GM18909 (cell line): ENCODE data around the gene APOC3.

Experiments
- ATAC-seq: cut with Tn5 transposase; IDR thresholded peaks from one replicate; pipeline ENCODE4 v1.9.1; 2021; ENCODE audit warnings: mild to moderate bottlenecking; ENCODE audit not compliant: unreplicated experiment, poor library complexity

APOC3 gene

DNA sequence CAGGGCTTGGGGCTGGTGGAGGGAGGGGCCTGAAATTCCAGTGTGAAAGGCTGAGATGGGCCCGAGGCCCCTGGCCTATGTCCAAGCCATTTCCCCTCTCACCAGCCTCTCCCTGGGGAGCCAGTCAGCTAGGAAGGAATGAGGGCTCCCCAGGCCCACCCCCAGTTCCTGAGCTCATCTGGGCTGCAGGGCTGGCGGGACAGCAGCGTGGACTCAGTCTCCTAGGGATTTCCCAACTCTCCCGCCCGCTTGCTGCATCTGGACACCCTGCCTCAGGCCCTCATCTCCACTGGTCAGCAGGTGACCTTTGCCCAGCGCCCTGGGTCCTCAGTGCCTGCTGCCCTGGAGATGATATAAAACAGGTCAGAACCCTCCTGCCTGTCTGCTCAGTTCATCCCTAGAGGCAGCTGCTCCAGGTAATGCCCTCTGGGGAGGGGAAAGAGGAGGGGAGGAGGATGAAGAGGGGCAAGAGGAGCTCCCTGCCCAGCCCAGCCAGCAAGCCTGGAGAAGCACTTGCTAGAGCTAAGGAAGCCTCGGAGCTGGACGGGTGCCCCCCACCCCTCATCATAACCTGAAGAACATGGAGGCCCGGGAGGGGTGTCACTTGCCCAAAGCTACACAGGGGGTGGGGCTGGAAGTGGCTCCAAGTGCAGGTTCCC lies at the start of gene APOC3:
TSS of gene APOC3 (plus strand) at position 383 of the 659 bp plus-strand sequence. CDS start 676 bp downstream, outside the sequence.
- no peak for ATAC-seq

DNA sequence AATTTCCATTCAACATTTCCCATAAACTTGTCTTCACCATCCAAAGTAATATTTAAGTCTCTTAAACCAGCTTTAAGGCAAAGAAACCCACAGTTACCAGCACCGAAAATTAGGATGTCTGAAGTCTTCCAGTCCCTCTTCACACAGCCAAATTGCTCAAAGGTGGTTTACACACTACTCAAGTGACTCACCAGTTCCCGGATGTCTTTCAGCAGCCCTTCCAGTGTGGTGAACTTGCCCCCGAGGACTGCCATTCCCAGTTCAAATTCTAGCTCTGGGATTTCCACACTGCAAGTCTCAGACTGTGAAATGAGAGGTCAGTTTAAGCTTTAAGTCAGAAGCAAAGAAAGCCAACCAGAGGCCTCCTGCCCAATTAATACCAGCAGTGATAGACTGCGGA lies 47.0 kb upstream of the APOC3 start:
- ATAC-seq, result no peak

DNA sequence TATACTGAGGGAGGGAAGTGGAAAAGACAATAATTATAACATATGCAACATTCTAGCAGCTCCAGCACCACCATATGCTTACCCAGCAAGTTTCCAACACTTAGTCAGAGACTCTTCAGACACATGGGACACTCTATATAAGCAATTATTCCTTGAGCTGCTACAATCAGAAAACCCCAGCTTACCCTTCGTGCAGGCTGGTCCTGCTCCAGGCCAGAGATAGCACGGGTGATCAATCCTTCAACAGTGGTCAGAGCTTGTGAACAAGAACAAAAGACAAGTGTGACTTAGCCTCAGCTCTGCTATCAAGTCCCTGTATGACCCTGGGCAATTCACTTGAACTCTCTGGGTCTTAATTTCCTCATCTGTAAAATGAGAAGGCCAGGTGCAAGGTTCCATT lies 43.4 kb upstream of the APOC3 start:
- ATAC-seq, result no peak

DNA sequence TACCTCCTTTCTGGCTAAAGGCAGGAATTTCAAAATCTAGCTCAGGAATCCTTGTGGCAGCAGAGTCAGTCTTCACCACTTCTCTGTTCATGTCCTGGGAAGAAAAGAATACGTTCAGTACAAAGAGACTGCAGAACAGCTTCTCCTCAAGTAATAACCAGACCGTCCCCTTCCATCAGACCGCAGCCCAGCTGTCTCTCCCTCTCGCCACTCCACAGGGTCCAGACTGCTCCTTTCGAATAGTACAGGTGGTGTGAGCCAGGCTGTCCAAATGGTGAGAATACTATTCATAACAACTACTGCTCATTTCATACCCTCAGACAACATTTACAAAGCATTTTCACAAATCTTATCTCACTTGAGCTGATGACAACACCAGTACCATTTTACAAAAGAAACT lies 42.7 kb upstream of the APOC3 start:
- ATAC-seq, result no peak

DNA sequence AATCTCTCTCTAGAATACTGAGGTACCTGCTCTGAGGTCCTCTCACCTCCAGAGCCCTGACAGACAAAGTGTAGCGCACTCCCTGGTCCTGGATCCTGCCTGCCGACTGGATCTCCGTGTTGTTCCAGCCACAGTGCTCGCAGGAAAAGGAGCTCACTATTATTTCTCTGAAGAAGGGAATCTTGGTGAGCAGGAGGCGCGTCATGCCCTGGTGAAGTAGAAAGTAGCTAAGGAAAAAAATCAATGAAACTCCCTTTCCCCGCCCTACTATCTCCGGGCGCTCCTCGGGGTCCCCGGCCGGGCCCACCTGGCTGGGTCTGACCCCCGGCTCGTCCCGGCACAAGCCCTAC lies 42.3 kb upstream of the APOC3 start:
- ATAC-seq, result no peak

DNA sequence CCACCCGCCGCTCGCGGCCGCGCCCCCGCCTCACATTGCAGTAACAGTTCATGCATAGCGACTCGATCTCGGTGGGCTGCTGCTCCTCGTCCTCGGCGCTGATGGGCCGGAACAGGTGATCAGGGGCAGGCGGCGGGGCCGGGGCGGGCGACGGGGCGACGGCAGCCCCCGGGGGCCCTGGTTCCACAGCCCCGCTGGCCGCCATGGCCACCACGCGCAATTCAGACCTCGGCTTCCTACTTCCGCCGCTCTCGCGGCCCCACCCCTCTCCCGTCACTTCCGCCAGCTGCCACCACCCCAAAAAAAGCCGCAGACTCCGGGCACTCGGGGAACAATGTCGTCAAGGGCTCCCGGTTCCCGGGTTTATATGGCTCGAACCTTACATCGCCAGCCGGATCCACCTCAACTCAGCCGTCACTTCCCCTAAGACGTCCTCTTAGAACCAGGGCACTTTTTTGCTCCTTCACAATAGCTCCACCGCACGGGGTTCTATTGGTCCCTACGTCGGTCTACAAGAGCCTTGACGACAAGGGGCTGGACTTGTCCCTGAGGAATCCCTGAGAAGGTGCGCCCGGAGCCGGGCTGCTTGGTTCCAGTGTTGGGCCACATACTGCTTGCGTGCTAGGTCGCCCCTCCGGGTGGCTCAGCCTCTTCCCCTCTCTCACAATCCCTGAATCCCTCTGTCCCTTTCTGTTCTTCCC lies 41.8 kb upstream of the APOC3 start, which contains the start of gene ZPR1:
TSS of gene ZPR1 (minus strand) at position 238 of the 701 bp plus-strand sequence. CDS start at position 205, 33 bp downstream.
- peak; percentile 86 for ATAC-seq

DNA sequence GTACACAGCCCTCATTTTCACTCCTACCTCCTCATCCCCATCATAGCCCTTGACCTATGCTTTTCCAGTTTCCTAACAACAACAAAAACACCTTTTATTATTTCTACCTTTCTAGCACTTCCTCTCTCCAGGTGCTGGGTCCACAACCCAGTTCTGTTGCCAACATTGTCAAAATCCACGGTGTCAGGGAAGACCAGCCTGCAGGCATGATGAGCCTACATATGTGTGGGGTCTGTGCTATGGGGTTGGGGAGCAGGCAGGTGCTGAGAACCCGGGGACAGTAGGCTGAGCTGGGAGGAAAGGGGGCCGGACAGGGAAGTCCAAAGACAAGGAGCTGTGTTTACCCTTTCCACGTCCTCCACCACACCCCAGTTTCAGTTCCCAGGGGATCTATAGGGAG lies 41.2 kb upstream of the APOC3 start:
- ATAC-seq, result no peak

DNA sequence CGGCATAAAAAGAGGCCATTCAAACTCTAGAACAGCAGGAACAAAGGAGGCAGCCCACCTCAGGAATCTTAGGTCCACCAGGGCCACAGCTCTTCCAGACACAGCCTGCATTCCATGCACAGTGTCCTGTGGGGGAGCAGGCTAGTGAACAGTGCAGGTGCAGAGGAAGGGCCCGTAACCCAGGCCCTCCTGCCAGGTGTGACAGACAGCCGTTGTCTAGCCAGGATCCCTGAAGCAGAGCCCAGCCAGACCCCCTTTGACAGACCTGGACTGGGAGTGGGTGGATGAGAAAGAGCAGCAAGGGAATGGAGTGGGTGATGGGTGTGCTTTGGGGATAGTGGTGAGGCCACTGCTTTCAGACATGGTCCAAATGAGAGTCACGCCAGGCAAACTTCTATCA lies 40.7 kb upstream of the APOC3 start:
- ATAC-seq, result no peak

DNA sequence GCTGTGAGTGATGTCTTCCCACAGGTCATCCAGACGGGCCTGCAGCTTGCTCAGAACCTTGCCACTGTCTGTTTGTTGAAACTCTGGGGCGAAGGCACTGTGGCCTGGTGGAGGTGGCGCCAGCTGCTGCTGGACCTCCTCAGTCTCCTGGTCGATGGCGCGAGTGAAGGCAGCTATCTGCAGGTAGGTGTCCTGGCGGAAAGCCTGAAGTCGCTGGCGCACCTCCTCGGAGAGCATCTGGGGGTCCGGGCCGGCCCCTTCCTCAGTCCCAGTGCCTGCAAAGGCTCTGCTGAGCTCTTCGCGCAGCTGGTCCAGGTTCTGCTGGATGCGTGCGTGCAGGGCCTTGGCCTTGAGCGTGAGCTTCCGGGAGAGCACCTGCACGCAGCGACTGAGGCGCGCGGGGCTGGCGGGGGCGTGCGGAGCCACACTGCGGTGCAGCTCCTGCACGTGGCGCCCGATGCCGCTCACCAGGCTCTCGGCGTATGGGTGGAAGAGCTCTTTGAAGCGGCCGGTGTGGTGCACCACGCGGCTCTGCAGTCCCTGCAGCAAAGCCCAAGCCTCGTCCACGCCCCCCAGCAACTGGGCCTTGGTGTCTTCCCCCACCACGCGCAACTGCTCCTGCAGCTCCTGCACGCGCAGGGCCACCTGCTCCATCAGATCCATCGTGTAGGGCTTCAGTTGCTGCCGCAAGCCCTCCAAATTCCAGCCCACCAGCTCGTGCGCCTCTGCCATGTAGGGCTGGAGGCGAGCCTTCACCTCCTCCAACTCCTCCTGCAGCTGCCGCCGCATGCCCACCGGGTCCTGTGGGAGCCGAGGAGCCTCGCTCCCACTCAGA lies 39.3 kb upstream of the APOC3 start:
- ATAC-seq, result no peak

DNA sequence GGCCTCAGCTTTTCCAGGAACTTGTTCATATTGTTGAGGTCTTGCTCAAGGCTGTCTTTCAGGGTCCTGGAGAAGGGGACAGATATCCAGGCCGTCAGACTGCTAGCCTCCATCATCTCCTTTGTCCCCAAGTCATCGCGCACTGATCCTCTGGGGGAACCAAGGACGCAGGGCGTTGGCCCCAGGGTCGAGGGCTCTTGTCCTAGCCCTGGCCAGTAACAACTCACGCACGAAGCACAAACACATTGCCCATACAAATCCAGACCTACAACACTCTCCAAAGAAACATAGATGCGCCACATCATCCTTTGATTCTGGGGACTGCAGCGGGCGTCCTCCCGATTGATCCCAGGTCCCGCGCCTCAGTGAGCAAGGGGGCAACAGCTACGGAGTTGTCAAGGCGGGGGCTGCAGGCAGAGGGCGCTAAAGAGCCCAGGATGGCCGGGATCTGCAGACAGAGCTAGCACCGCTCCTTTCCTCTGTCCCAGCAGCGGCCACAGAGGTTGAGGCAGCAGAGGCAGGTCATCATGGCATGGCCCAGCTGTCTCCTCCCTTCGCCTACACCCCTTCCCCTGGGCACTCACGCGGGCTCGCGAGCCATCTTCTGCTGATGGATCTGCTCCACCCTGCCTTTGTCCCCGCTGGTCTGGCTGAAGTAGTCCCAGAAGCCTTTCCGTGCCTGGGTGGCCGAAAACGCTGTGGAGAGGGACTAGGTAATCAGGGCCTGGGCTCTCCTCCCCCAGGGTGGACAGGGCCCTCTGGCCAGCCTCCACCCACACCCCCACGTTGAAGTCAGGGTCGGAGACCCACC lies 38.5 kb upstream of the APOC3 start:
- peak; percentile 39 for ATAC-seq

DNA sequence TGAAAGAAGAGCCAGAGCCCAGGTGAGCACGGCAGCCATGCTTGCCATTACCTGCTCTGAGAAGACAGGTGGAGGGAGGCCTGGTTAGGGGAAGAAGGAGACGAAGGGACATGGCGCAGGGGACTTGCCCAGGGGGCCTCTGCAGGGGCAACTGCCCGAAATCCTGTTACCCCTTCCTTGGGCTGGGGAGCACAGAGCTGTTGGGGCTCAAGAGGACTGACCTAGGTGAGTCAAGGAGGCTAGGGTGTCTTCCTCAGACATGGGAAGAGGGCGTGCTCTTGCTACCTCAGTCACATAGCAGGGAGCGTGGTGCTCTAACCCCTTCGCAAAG lies 37.9 kb upstream of the APOC3 start, which contains the start of gene APOA5:
TSS of gene APOA5 (minus strand) at position 67 of the 331 bp plus-strand sequence. CDS start at position 48, 19 bp downstream.
- no peak for ATAC-seq

DNA sequence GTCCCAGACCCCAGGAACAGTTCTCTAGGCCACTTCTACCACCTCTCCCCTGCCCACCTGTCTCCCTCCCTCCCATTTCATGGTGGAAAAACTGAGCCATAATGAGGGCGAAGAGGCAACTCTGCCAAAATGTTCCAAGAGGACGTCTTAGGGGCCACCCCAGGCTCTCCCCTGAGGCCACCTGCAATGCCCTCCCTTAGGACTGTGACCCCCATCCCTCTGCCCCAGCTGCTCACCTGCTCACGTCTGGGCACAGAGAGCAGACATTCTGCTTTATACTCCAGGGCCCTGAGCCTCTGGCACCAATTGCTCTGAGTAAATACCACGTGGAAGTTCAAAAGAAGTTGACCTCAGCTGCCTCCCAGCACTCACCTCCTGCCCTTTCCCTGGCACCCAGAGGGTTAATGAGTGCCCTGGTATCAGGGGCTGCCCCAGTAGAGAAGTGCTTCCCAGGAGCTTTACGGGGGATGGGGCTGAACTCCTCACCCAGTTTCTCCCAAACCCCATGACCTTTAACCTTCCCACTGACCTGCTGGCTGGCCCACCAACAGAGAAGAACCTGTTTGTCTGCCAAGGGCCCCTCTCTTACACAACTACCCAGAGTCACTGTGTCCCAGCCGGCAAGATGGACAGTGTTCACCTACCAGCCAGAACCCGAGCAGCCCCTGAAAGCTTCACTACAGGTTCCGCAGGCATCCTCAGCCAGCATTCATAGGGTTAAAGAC lies 37.4 kb upstream of the APOC3 start:
- no peak for ATAC-seq

DNA sequence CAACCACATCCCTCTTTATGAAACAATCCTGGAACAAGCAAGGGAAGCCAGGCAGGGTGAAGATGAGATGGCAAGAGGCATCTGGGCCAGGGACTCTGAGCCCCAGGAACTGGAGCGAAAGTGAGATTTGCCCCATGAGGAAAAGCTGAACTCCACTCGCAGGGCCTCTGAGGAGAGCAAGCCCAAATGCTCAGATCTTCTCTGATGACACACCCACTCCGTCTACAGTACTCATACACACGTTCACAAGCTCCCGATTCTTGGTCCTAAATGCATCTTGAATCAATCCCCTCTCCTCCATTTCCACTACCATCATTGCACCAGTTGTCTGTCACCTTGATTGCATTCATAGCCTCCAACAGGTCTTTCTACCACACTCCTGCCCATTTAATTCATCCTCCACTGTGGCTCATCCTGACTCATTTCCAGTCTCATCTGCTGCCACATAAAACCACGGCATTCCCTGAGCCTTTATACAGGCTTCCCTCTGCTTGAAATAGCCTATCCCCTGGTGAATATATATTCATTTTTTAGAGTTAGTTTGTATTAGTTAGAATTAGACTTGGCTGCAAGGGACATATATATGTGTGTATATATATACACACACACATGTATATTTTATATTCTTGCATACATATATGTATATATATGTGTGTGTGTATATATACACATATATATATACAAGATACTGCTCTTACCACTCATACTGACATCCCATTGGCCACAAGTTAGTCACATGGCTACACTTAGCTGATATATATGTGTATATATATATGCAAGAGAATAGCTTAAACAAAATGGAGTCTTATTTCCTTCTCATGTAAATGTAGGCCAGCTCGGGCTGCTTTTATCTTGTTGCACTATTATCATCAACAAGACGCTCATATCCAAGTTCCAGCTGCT lies 36.6 kb upstream of the APOC3 start:
- no peak for ATAC-seq

DNA sequence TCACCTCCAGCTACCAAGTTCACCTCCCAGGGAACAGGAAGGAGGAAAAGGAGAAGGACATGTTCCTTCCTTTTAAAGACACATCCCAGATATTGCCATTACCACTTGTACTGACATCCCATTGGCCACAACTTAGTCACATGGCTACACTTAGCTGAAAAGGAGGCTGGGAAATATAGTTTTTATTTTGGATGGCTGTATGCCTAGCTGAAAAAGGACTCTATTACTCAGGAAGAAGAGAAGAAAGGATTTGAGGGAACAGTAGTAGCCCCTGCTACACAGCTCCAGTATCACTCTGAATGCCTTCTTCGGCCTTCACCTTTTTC lies 36.0 kb upstream of the APOC3 start:
- no peak for ATAC-seq

DNA sequence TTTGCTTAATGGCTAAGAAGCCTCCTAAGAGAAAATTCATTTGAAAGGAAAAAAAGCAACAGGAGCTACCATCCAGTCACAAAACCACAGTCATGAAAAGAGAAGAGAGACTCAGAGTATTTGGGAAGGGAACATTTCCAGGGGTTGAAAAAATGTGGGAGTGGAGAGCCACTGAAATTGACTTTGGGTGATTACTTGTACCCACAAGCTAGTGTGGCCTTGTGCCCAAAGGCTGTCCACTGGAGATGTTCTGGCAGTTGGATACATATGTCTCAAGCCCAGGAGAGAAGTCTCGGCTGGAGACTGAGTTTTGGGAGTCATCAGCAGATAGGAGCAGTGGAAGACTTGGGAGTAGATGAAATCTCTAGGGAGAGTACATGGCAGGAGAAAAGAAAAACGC lies 34.9 kb upstream of the APOC3 start:
- ATAC-seq, result no peak

DNA sequence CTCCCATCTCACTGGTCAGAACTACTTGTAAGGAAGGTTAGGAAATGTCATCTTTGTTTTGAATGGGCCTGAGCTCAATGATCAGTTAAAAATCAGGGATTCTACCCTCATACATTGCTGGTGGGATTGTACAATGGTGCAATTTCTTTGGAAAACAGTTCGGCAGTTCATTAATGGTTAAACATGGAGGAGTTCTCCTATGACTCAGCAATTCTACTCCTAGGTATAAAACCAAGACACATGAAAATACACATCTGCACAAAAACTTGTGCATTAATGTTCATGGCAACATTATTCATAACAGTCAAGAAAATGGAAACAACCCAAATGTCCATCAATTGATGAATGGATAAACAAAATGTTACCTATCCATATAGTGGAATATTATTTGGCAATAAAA lies 33.2 kb upstream of the APOC3 start:
- ATAC-seq, result no peak

DNA sequence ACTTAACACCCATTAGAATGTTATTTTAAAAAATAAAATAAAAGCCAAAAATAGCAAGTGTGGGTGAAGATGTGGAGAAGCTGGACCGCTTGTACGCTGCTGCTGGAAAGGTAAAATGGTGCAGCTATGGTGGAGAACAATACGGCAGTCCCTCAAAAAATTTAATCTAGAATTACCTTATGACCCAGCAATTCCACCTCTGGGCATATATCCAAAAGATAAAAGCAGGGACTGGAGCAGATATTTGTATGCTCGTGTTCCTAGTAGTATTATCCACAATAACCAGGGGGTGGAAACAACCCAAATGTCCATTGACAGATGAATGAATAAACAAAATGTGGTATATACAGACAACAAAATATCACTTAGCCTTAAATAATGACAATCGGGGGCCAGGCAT lies 31.9 kb upstream of the APOC3 start:
- no peak for ATAC-seq

DNA sequence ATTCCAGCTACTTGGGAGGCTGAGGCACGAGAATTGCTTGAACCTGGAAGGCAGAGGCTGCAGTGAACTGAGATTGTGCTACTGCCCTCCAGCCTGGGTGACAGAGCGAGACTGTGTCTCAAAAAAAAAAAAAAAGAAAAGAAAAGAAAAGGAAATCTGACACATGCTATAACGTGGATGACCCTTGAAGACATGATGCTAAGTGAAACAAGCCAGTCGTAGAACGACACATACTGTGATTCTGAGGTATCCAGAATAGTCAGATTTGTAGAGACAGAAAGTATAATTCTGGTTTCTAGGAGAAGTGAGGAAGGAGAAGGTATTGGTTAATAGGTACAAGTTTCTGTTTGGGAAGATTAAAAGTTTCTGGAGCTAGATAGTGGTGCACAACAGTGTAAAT lies 31.3 kb upstream of the APOC3 start:
- no peak for ATAC-seq

DNA sequence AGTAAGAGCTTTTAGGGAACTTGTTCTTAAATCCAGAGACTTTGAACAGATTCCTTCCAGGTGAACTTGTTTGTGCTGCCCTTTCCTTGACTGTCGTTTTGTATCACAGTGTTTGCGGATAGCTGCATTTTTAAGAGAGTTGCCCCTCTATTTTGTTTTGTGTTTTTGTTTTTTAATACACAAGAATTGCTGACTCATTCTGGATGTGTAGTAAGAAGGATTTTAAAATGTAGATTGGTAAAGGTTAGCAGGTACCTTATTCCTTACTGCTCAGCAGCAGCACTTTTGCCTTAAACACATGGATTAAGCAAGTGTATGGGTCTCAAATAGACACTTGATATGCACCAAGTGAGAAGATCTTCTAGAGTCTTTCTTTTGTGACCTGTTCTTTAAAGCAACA lies 29.1 kb upstream of the APOC3 start:
- ATAC-seq, result no peak
